ENCODE data around the gene TXN. TPM values are rescaled to one million over a fixed set of nuclear protein-coding genes. Genes with fewer than 3 reads are reported as not detected.

The TXN gene
- total and polyA plus RNA-seq, 4 donors, result 61.4 to 742 (median 326) TPM

GRCh38 chr9:110282018-110282738 is 25.9 kb upstream of the TXN start:
- no peak overlapping the region for H3K9ac ChIP-seq (ENCODE audit: insufficient read depth in 1 of 2, low read length in 2 of 2)
- 44 to 50% methylated on average over 4 of the region's 4 CpGs for WGBS, 2 donors
- no peak for TF ChIP-seq CTCF (IDR thresholded peaks at IDR 0.05; ENCODE audit: control extremely low read depth, extremely low read depth)
- no peak for ATAC-seq (ENCODE audit: insufficient read depth, low FRiP score)
- H3K4me3 ChIP-seq, result no peak overlapping the region
- no peaks in the 10 kb centered on the region for H3K4me1 ChIP-seq (ENCODE audit: control insufficient read depth in 5 of 5, insufficient read depth in 5 of 5, low read length in 5 of 5)
- H3K9me3 ChIP-seq (ENCODE audit: control insufficient read depth in 4 of 4, insufficient read depth in 3 of 4, low read length in 3 of 4), result no peaks in the 10 kb centered on the region
- H3K27me3 ChIP-seq (ENCODE audit: control insufficient read depth in 3 of 3, insufficient read depth in 3 of 3, low read length in 2 of 3), result no peaks in the 10 kb centered on the region
- no peaks in the 10 kb centered on the region for H3K36me3 ChIP-seq (ENCODE audit: control insufficient read depth in 4 of 4, insufficient read depth in 4 of 4, low read length in 4 of 4)
- H3K27ac ChIP-seq (ENCODE audit: low read depth in 1 of 2, low read length in 1 of 2), result no peak overlapping the region
- DNase-seq, result no peak

GRCh38 chr9:110278080-110278707 is 21.9 kb upstream of the TXN start:
- H3K27me3 ChIP-seq (ENCODE audit: control insufficient read depth in 3 of 3, insufficient read depth in 3 of 3, low read length in 2 of 3), result no peaks in the 10 kb centered on the region
- H3K4me1 ChIP-seq (ENCODE audit: control insufficient read depth in 5 of 5, insufficient read depth in 5 of 5, low read length in 5 of 5), result peaks cover 0 to 5% (median 0%) of the 10 kb centered on the region in 5 donors
- no peak overlapping the region for H3K4me3 ChIP-seq
- H3K36me3 ChIP-seq (ENCODE audit: control insufficient read depth in 4 of 4, insufficient read depth in 4 of 4, low read length in 4 of 4), result no peaks in the 10 kb centered on the region
- no peak overlapping the region for H3K27ac ChIP-seq (ENCODE audit: low read depth in 1 of 2, low read length in 1 of 2)
- WGBS, 2 donors, result 86 to 90% methylated on average over 3 of the region's 3 CpGs
- no peak for TF ChIP-seq CTCF (IDR thresholded peaks at IDR 0.05; ENCODE audit: control extremely low read depth, extremely low read depth)
- ATAC-seq (ENCODE audit: insufficient read depth, low FRiP score), result no peak
- no peaks in the 10 kb centered on the region for H3K9me3 ChIP-seq (ENCODE audit: control insufficient read depth in 4 of 4, insufficient read depth in 3 of 4, low read length in 3 of 4)
- no peak for DNase-seq
- H3K9ac ChIP-seq (ENCODE audit: insufficient read depth in 1 of 2, low read length in 2 of 2), result no peak overlapping the region

- Histone ChIP-seq H3K4me1 (ENCODE audit: control insufficient read depth in 5 of 5, insufficient read depth in 5 of 5, low read length in 5 of 5) (peaks cover 0 to 5% (median 0%) of the 10 kb centered on the region in 5 donors), H3K27me3 (ENCODE audit: control insufficient read depth in 3 of 3, insufficient read depth in 3 of 3, low read length in 2 of 3) (no peaks in the 10 kb centered on the region), H3K27ac (ENCODE audit: low read depth in 1 of 2, low read length in 1 of 2) (no peak overlapping the region), H3K4me3 (no peak overlapping the region), H3K9ac (ENCODE audit: insufficient read depth in 1 of 2, low read length in 2 of 2) (no peak overlapping the region), H3K9me3 (ENCODE audit: control insufficient read depth in 4 of 4, insufficient read depth in 3 of 4, low read length in 3 of 4) (no peaks in the 10 kb centered on the region), H3K36me3 (ENCODE audit: control insufficient read depth in 4 of 4, insufficient read depth in 4 of 4, low read length in 4 of 4) (no peaks in the 10 kb centered on the region)
- peak; percentile 13 to 64 (median 39) for DNase-seq
- no peak for ATAC-seq (ENCODE audit: insufficient read depth, low FRiP score)
- no peak for TF ChIP-seq CTCF (IDR thresholded peaks at IDR 0.05; ENCODE audit: control extremely low read depth, extremely low read depth)
- WGBS, 2 donors, result 71 to 78% methylated on average over 3 of the region's 3 CpGs
Observed at GRCh38 chr9:110276781-110277180, 20.5 kb upstream of the TXN start.

Data from lung (tissue), 12 donors.